ENCODE results near the gene MTR.
"Not testable (repeated sequence)": the region's sequence is repeated elsewhere in the genome, so short reads cannot be mapped to it uniquely, and the experiment has no call there.

MTR gene

GRCh38 chr1:236834876-236835275 lies 39.8 kb downstream of the MTR start:
- H3K36me3 Mint-ChIP-seq = peaks cover 31% of the 10 kb centered on the region
- H3K9me3 Mint-ChIP-seq (ENCODE audit: low read depth) = no peaks in the 10 kb centered on the region
- H3K27ac Mint-ChIP-seq = peak overlapping the region; percentile 5
- no peaks in the 10 kb centered on the region for H3K27me3 Mint-ChIP-seq
- peaks cover 7% of the 10 kb centered on the region for H3K4me1 Mint-ChIP-seq (ENCODE audit: low read depth)
- H3K4me3 Mint-ChIP-seq = no peak overlapping the region

- Mint-ChIP-seq H3K36me3 (peaks cover 30% of the 10 kb centered on the region), H3K9me3 (ENCODE audit: low read depth) (no peaks in the 10 kb centered on the region), H3K27me3 (no peaks in the 10 kb centered on the region), H3K4me3 (no peak overlapping the region), H3K4me1 (ENCODE audit: low read depth) (peaks cover 7% of the 10 kb centered on the region), H3K27ac (no peak overlapping the region)
Observed at GRCh38 chr1:236835491-236835890, 40.4 kb downstream of the MTR start.

- Mint-ChIP-seq H3K4me1 (ENCODE audit: low read depth) (peaks cover 7% of the 10 kb centered on the region), H3K4me3 (no peak overlapping the region), H3K36me3 (peaks cover 32% of the 10 kb centered on the region), H3K27ac (peak overlapping the region; percentile 41), H3K9me3 (ENCODE audit: low read depth) (no peaks in the 10 kb centered on the region), H3K27me3 (no peaks in the 10 kb centered on the region)
Observed at GRCh38 chr1:236836157-236836556, 41.1 kb downstream of the MTR start.

GRCh38 chr1:236837115-236837514 lies 42.0 kb downstream of the MTR start:
- Mint-ChIP-seq H3K27ac (no peak overlapping the region), H3K27me3 (no peaks in the 10 kb centered on the region), H3K36me3 (peaks cover 32% of the 10 kb centered on the region), H3K4me3 (no peak overlapping the region), H3K4me1 (ENCODE audit: low read depth) (peaks cover 7% of the 10 kb centered on the region), H3K9me3 (ENCODE audit: low read depth) (no peaks in the 10 kb centered on the region)

- Mint-ChIP-seq H3K4me1 (ENCODE audit: low read depth) (peaks cover 7% of the 10 kb centered on the region), H3K27ac (no peak overlapping the region), H3K9me3 (ENCODE audit: low read depth) (no peaks in the 10 kb centered on the region), H3K36me3 (peaks cover 34% of the 10 kb centered on the region), H3K27me3 (no peaks in the 10 kb centered on the region), H3K4me3 (no peak overlapping the region)
Observed at GRCh38 chr1:236837897-236838296, 42.8 kb downstream of the MTR start.

GRCh38 chr1:236841341-236841740 lies 46.2 kb downstream of the MTR start:
- Mint-ChIP-seq H3K9me3 (ENCODE audit: low read depth) (no peaks in the 10 kb centered on the region), H3K36me3 (peaks cover 21% of the 10 kb centered on the region), H3K4me3 (no peak overlapping the region), H3K4me1 (ENCODE audit: low read depth) (no peaks in the 10 kb centered on the region), H3K27ac (no peak overlapping the region), H3K27me3 (no peaks in the 10 kb centered on the region)

- no peaks in the 10 kb centered on the region for H3K9me3 Mint-ChIP-seq (ENCODE audit: low read depth)
Observed at GRCh38 chr1:236844499-236845271, 49.6 kb downstream of the MTR start.

GRCh38 chr1:236845830-236846229 lies 50.7 kb downstream of the MTR start:
- peaks cover 13% of the 10 kb centered on the region for H3K36me3 Mint-ChIP-seq
- no peaks in the 10 kb centered on the region for H3K9me3 Mint-ChIP-seq (ENCODE audit: low read depth)
- H3K4me3 Mint-ChIP-seq = no peak overlapping the region
- H3K27me3 Mint-ChIP-seq = no peaks in the 10 kb centered on the region
- H3K4me1 Mint-ChIP-seq (ENCODE audit: low read depth) = peaks cover 10% of the 10 kb centered on the region
- no peak overlapping the region for H3K27ac Mint-ChIP-seq

More at GRCh38 chr1:236844499-236845271, 49.6 kb downstream of the MTR start:
- Mint-ChIP-seq H3K4me1 (ENCODE audit: low read depth) (peaks cover 10% of the 10 kb centered on the region), H3K27ac (no peak overlapping the region), H3K36me3 (peaks cover 18% of the 10 kb centered on the region), H3K27me3 (no peaks in the 10 kb centered on the region), H3K4me3 (no peak overlapping the region)

GRCh38 chr1:236848274-236848923 lies 53.3 kb downstream of the MTR start:
- Mint-ChIP-seq H3K27me3 (no peaks in the 10 kb centered on the region), H3K4me3 (no peak overlapping the region), H3K27ac (peak overlapping the region; percentile 42), H3K36me3 (peaks cover 3% of the 10 kb centered on the region), H3K9me3 (ENCODE audit: low read depth) (no peaks in the 10 kb centered on the region), H3K4me1 (ENCODE audit: low read depth) (peaks cover 10% of the 10 kb centered on the region)

GRCh38 chr1:236850077-236850979 lies 55.2 kb downstream of the MTR start:
- H3K27ac Mint-ChIP-seq = no peak overlapping the region
- no peaks in the 10 kb centered on the region for H3K27me3 Mint-ChIP-seq
- peaks cover 10% of the 10 kb centered on the region for H3K4me1 Mint-ChIP-seq (ENCODE audit: low read depth)
- H3K4me3 Mint-ChIP-seq = no peak overlapping the region
- no peaks in the 10 kb centered on the region for H3K9me3 Mint-ChIP-seq (ENCODE audit: low read depth)
- H3K36me3 Mint-ChIP-seq = peaks cover 8% of the 10 kb centered on the region

- Mint-ChIP-seq H3K27me3 (no peaks in the 10 kb centered on the region), H3K9me3 (ENCODE audit: low read depth) (no peaks in the 10 kb centered on the region), H3K36me3 (peaks cover 8% of the 10 kb centered on the region), H3K27ac (no peak overlapping the region), H3K4me3 (no peak overlapping the region), H3K4me1 (ENCODE audit: low read depth) (peaks cover 8% of the 10 kb centered on the region)
Observed at GRCh38 chr1:236851871-236852270, 56.8 kb downstream of the MTR start.

GRCh38 chr1:236853921-236854604 lies 59.0 kb downstream of the MTR start:
- no peaks in the 10 kb centered on the region for H3K9me3 Mint-ChIP-seq (ENCODE audit: low read depth)
- H3K36me3 Mint-ChIP-seq = peaks cover 20% of the 10 kb centered on the region
- peaks cover 1% of the 10 kb centered on the region for H3K4me1 Mint-ChIP-seq (ENCODE audit: low read depth)
- no peak overlapping the region for H3K27ac Mint-ChIP-seq
- no peaks in the 10 kb centered on the region for H3K27me3 Mint-ChIP-seq
- no peak overlapping the region for H3K4me3 Mint-ChIP-seq

GRCh38 chr1:236854605-236854983 lies 59.5 kb downstream of the MTR start:
- H3K36me3 Mint-ChIP-seq = peaks cover 24% of the 10 kb centered on the region
- H3K27me3 Mint-ChIP-seq = no peaks in the 10 kb centered on the region
- peaks cover 1% of the 10 kb centered on the region for H3K4me1 Mint-ChIP-seq (ENCODE audit: low read depth)
- no peak overlapping the region for H3K27ac Mint-ChIP-seq
- no peaks in the 10 kb centered on the region for H3K9me3 Mint-ChIP-seq (ENCODE audit: low read depth)
- no peak overlapping the region for H3K4me3 Mint-ChIP-seq

GRCh38 chr1:236856649-236857048 lies 61.6 kb downstream of the MTR start:
- not testable (repeated sequence) for H3K27ac Mint-ChIP-seq; H3K4me3 Mint-ChIP-seq; H3K27me3 Mint-ChIP-seq; H3K9me3 Mint-ChIP-seq (ENCODE audit: low read depth)
- Mint-ChIP-seq H3K36me3 (peaks cover 24% of the 10 kb centered on the region), H3K4me1 (ENCODE audit: low read depth) (peaks cover 14% of the 10 kb centered on the region)
